SK-N-SH treated with all-trans-retinoic acid at 6 μM for 48 hours (cell line): ENCODE data around the gene MYO5B.

Source experiments
- ATAC-seq: fragments of 200-7000 bp; cut with Tn5 transposase; 3 replicates; pipeline ENCODE4 v1.9.1; 2020; ENCODE audit warnings: mild to moderate bottlenecking, moderate library complexity
- ARNTL ChIP-seq: fragments of 450-650 bp; formaldehyde crosslinking; IDR thresholded peaks from 2 replicates; pipeline ENCODE4 v1.5.0; 2020; ENCODE audit warnings: low read depth, mild to moderate bottlenecking, moderate library complexity, borderline replicate concordance
- CREB5 ChIP-seq: fragments of 250-450 bp; sonication (Bioruptor Pico); IDR thresholded peaks from 2 replicates; pipeline ENCODE4 v1.5.1; 2020; ENCODE audit warnings: low read depth, mild to moderate bottlenecking, moderate library complexity
- CSDC2 ChIP-seq: fragments of 250-450 bp; sonication (Bioruptor Pico); IDR thresholded peaks from 2 replicates; pipeline ENCODE4 v1.5.0; 2020; ENCODE audit warnings: mild to moderate bottlenecking, moderate library complexity
- CSRNP3 ChIP-seq: fragments of 250-450 bp; sonication (Bioruptor Pico); IDR thresholded peaks from 2 replicates; pipeline ENCODE4 v1.5.1; 2021; ENCODE audit warnings: mild to moderate bottlenecking, moderate library complexity
- ESRRG ChIP-seq: fragments of 250-450 bp; sonication (Bioruptor Pico); IDR thresholded peaks from 2 replicates; pipeline ENCODE4 v1.6.1; 2021; ENCODE audit warnings: mild to moderate bottlenecking
- GLIS3 ChIP-seq: fragments of 250-450 bp; sonication (Bioruptor Pico); IDR thresholded peaks from 2 replicates; pipeline ENCODE4 v1.5.0; 2020; ENCODE audit warnings: mild to moderate bottlenecking, moderate library complexity
- OSR1 ChIP-seq: fragments of 250-450 bp; sonication (Bioruptor Pico); IDR thresholded peaks from 2 replicates; pipeline ENCODE4 v1.8.0; 2022; ENCODE audit warnings: moderate library complexity, mild to moderate bottlenecking, inconsistent platforms
- PATZ1 ChIP-seq: fragments of 250-450 bp; sonication (Bioruptor Pico); IDR thresholded peaks from 2 replicates; pipeline ENCODE4 v1.8.0; 2020; ENCODE audit warnings: mild to moderate bottlenecking, moderate library complexity, borderline replicate concordance
- SNAI2 ChIP-seq: fragments of 250-450 bp; sonication (Bioruptor Pico); IDR thresholded peaks from 2 replicates; pipeline ENCODE4 v1.5.0; 2020; ENCODE audit warnings: mild to moderate bottlenecking, moderate library complexity
- TCF4 ChIP-seq: fragments of 250-450 bp; sonication (Bioruptor Pico); IDR thresholded peaks from 2 replicates; pipeline ENCODE4 v1.8.0; 2021; ENCODE audit warnings: mild to moderate bottlenecking, moderate library complexity, borderline replicate concordance
- TOX ChIP-seq: fragments of 250-450 bp; sonication (Bioruptor Pico); IDR thresholded peaks from 2 replicates; pipeline ENCODE4 v1.8.0; 2021; ENCODE audit warnings: mild to moderate bottlenecking, moderate library complexity, borderline replicate concordance
- TSHZ2 ChIP-seq: fragments of 250-450 bp; sonication (Bioruptor Pico); IDR thresholded peaks from 2 replicates; pipeline ENCODE4 v1.5.0; 2020; ENCODE audit warnings: mild to moderate bottlenecking, moderate library complexity
- ZFP3 ChIP-seq: fragments of 250-450 bp; sonication (Bioruptor Pico); IDR thresholded peaks from 2 replicates; pipeline ENCODE4 v1.5.0; 2020; ENCODE audit warnings: mild to moderate bottlenecking, moderate library complexity
- ZNF565 ChIP-seq: fragments of 450-650 bp; formaldehyde crosslinking; conservative IDR thresholded peaks from 2 replicates; pipeline ENCODE4 v1.5.0; 2020; ENCODE audit warnings: low read depth, mild to moderate bottlenecking, moderate library complexity
- ZNF70 ChIP-seq: fragments of 450-650 bp; formaldehyde crosslinking; IDR thresholded peaks from 2 replicates; pipeline ENCODE4 v1.5.0; 2020; ENCODE audit warnings: mild to moderate bottlenecking, moderate library complexity
- ZNF8 ChIP-seq: fragments of 450-650 bp; formaldehyde crosslinking; IDR thresholded peaks from 2 replicates; pipeline ENCODE4 v1.5.0; 2020; ENCODE audit warnings: mild to moderate bottlenecking, moderate library complexity
- TF ChIP-seq, protein P1 (sequence below): fragments of 250-450 bp; sonication (Bioruptor Pico); IDR thresholded peaks from 2 replicates; pipeline ENCODE4 v1.8.0; 2021; ENCODE audit warnings: low read depth, mild to moderate bottlenecking, moderate library complexity, borderline replicate concordance

MYO5B gene

DNA sequence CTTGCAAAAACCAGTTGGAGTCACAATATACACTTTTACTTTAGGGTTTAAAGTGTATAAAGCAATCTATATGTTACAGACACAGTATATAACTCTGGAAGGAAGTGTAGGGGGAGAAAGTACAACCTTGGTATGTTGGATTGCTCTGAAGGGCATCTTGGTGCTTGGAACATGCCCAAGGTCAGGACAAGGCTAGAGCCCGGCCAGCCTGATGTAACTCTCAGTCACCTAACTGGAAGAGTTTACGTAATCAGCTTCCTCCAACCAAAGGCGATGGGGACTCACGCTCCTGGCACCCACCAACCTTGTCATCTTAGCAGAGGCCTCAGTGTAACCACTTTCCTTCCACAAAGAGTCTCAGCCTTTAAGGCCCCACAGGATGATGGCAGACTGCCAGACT lies 200.5 kb downstream of the MYO5B start:
- TF ChIP-seq TOX (CRISPR knock-in tag) (no peak), OSR1 (no peak), TSHZ2 (no peak), ZNF70 (no peak), ESRRG (CRISPR knock-in tag) (no peak), ZNF8 (CRISPR knock-in tag) (no peak), CSDC2 (CRISPR knock-in tag) (no peak), TCF4 (CRISPR knock-in tag) (no peak), CSRNP3 (CRISPR knock-in tag) (no peak), ZNF565 (no peak), CREB5 (CRISPR knock-in tag) (no peak), SNAI2 (CRISPR knock-in tag) (no peak)
- TF ChIP-seq, protein P1, sequence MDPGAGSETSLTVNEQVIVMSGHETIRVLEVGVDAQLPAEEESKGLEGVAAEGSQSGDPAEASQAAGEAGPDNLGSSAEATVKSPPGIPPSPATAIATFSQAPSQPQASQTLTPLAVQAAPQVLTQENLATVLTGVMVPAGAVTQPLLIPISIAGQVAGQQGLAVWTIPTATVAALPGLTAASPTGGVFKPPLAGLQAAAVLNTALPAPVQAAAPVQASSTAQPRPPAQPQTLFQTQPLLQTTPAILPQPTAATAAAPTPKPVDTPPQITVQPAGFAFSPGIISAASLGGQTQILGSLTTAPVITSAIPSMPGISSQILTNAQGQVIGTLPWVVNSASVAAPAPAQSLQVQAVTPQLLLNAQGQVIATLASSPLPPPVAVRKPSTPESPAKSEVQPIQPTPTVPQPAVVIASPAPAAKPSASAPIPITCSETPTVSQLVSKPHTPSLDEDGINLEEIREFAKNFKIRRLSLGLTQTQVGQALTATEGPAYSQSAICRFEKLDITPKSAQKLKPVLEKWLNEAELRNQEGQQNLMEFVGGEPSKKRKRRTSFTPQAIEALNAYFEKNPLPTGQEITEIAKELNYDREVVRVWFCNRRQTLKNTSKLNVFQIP (CRISPR knock-in tag): no peak
- ATAC-seq: no peak

DNA sequence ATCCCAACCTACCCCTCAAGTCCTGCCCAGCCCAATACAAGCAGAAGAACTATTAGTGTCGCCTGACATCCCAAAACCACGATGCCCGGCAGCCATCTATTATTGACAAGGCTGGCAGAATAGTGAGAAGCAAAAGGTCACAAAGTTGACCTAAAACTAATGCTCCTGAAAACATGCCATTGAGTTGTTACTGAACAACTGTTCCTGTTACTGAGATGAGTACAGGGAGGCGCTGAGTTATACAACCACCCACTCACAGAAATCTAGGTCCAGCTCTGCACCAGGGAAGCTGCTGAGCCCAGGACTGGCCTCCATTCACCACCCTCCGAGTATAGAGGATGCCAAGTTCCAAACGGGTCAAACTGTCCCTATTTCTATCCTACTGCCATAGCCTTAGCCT lies 201.6 kb downstream of the MYO5B start:
- ATAC-seq: no peak
- no peak for TF ChIP-seq ZNF70
- no peak for TF ChIP-seq GLIS3
- TF ChIP-seq ZFP3: no peak
- no peak for TF ChIP-seq SNAI2 (CRISPR knock-in tag)
- TF ChIP-seq TOX (CRISPR knock-in tag): no peak
- TF ChIP-seq ARNTL: no peak
- TF ChIP-seq PATZ1: no peak
- TF ChIP-seq TSHZ2: no peak
- no peak for TF ChIP-seq CSRNP3 (CRISPR knock-in tag)
- TF ChIP-seq ZNF565: no peak
- no peak for TF ChIP-seq TCF4 (CRISPR knock-in tag)
